K562 (cell line): ENCODE measurements around the gene SLC4A9.

ENCODE experiments used
- CBX1 ChIP-seq: sonication (generic); IDR thresholded peaks from 2 replicates; pipeline ENCODE4 v1.6.1; 2016; ENCODE audit warnings: antibody characterized with exemption, low read depth, mild to moderate bottlenecking
- CCNT2 ChIP-seq: IDR thresholded peaks from 2 replicates; pipeline ENCODE4 v1.6.1; 2011; ENCODE audit warnings: borderline replicate concordance, low read depth, mild to moderate bottlenecking, moderate library complexity, mixed read lengths, low read length; ENCODE audit not compliant: insufficient read length; ENCODE audit errors: extremely low read depth
- CREM ChIP-seq: IDR thresholded peaks from 2 replicates; pipeline ENCODE4 v1.6.1; 2014; ENCODE audit warnings: antibody characterized with exemption, low read depth
- EZH2 ChIP-seq: IDR thresholded peaks from 2 replicates; pipeline ENCODE4 v1.6.1; 2012; ENCODE audit warnings: low read depth, mild to moderate bottlenecking, inconsistent platforms, low read length, borderline replicate concordance
- HLTF ChIP-seq: fragments of 450-650 bp; IDR thresholded peaks from 2 replicates; pipeline ENCODE4 v1.6.1; 2016
- KLF10 ChIP-seq: fragments of 250-450 bp; sonication (Bioruptor Pico); IDR thresholded peaks from 2 replicates; pipeline ENCODE4 v1.6.1; 2021; ENCODE audit warnings: matching md5 sums
- NR3C1 ChIP-seq: sonication (generic); formaldehyde crosslinking; IDR thresholded peaks from 2 replicates; pipeline ENCODE4 v1.8.1; 2022; ENCODE audit warnings: missing genetic modification reagents
- NRF1 ChIP-seq, 2 experiments: fragments of 450-650 bp; IDR thresholded peaks in 1 of 2; conservative IDR thresholded peaks in 1 of 2; 2 replicates each; pipeline ENCODE4 v1.6.1; 2014; ENCODE audit warnings: mild to moderate bottlenecking in 2 of 2
- POLR2B ChIP-seq: fragments of 450-650 bp; IDR thresholded peaks from 2 replicates; pipeline ENCODE4 v1.6.1; 2018; ENCODE audit warnings: low read depth; ENCODE audit not compliant: partially characterized antibody
- RFX7 ChIP-seq: fragments of 250-450 bp; sonication (Bioruptor Pico); IDR thresholded peaks from 2 replicates; pipeline ENCODE4 v1.5.1; 2021; ENCODE audit warnings: mild to moderate bottlenecking
- TEAD2 ChIP-seq: fragments of 450-650 bp; IDR thresholded peaks from 2 replicates; pipeline ENCODE4 v1.6.1; 2016; ENCODE audit warnings: missing genetic modification characterization, control low read depth, missing compliant biosample characterization
- YY1 ChIP-seq, 3 experiments: IDR thresholded peaks; 2 replicates each; pipeline ENCODE4 v1.6.1; 2011; ENCODE audit warnings: low read length in 2 of 3, mild to moderate bottlenecking in 2 of 3, moderate library complexity in 2 of 3, borderline replicate concordance in 1 of 3, control low read depth in 1 of 3, low read depth in 1 of 3; ENCODE audit not compliant: insufficient read depth in 3 of 3, insufficient replicate concordance in 2 of 3, control insufficient read depth in 1 of 3, insufficient read length in 1 of 3; ENCODE audit errors: extremely low read depth in 1 of 3
- ZNF184 ChIP-seq: sonication (generic); formaldehyde crosslinking; IDR thresholded peaks from 2 replicates; pipeline ENCODE4 v1.5.0; 2020; ENCODE audit warnings: missing genetic modification reagents
- TF ChIP-seq, protein P1 (sequence below): fragments of 250-450 bp; sonication (Bioruptor Pico); IDR thresholded peaks from 2 replicates; pipeline ENCODE4 v1.8.0; 2022; ENCODE audit warnings: moderate library complexity, mild to moderate bottlenecking, inconsistent platforms

- TF ChIP-seq YY1 (IDR thresholded peaks at IDR 0.05; ENCODE audit: borderline replicate concordance in 1 of 3, control insufficient read depth in 1 of 3, extremely low read depth in 1 of 3, insufficient read depth in 3 of 3, insufficient read length in 1 of 3, insufficient replicate concordance in 2 of 3, low read depth in 1 of 3, low read length in 2 of 3): no peak
- TF ChIP-seq POLR2B: no peak
- no peak for TF ChIP-seq CCNT2
- no peak for TF ChIP-seq CBX1
- TF ChIP-seq NR3C1 (CRISPR knock-in tag): no peak
- TF ChIP-seq EZH2: no peak
- no peak for TF ChIP-seq TEAD2
- TF ChIP-seq RFX7: no peak
- no peak for TF ChIP-seq HLTF
- no peak for TF ChIP-seq NRF1 (conservative IDR thresholded peaks at IDR 0.05 in 1 of 2, IDR thresholded peaks at IDR 0.05 in 1 of 2)
- TF ChIP-seq CREM: no peak
- TF ChIP-seq, protein P1, sequence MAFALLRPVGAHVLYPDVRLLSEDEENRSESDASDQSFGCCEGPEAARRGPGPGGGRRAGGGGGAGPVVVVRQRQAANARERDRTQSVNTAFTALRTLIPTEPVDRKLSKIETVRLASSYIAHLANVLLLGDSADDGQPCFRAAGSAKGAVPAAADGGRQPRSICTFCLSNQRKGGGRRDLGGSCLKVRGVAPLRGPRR (CRISPR knock-in tag): no peak
- TF ChIP-seq ZNF184 (CRISPR knock-in tag): no peak
- TF ChIP-seq KLF10 (CRISPR knock-in tag): no peak
These were observed 21.7 kb upstream of the SLC4A9 start for GRCh38 chr5:140338336-140338735.
